HG03196 (cell line): ENCODE data around the gene CRYGD.

Experiments
- ATAC-seq: cut with Tn5 transposase; IDR thresholded peaks from one replicate; pipeline ENCODE4 v1.9.1; 2021; ENCODE audit not compliant: unreplicated experiment

Gene CRYGD

GRCh38 chr2:208090420-208090819 is 33.9 kb downstream of the CRYGD start:
- no peak for ATAC-seq

DNA sequence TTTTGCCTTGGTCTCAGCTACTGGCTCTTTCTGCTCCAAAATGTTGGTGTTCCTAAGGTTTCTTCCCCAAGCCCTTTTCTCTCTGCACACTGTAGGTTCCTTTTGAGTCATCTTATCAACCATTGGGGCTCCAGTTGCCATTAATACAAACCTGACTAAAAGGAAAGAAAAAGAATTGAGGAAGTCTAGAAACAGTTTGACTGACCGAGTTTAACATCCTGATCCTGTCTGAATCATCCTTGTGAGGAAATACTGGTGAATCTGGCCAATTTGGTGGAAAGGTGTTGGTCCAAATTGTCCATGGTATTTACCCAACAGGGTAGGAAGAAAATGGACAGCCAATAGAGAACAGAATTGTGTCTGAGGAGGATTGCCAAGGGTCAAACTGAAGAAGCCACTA is 38.3 kb downstream of the CRYGD start:
- ATAC-seq, result no peak

DNA sequence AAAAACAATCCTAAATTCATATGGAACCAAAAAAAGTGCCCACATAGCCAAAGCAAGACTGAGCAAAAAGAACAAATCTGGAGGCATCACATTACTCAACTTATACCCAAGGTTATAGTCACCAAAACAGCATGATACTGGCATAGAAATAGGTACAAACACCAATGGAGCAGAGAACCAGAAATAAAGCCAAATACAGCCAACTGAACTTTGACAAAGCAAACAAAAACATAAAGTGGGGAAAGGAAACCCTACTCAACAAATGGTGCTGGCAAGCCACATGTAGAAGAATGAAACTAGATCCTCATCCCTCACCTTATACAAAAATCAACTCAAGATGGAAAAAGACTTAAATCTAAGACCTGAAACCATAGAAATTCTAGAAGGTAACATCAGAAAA is 40.5 kb downstream of the CRYGD start:
- no peak for ATAC-seq

DNA sequence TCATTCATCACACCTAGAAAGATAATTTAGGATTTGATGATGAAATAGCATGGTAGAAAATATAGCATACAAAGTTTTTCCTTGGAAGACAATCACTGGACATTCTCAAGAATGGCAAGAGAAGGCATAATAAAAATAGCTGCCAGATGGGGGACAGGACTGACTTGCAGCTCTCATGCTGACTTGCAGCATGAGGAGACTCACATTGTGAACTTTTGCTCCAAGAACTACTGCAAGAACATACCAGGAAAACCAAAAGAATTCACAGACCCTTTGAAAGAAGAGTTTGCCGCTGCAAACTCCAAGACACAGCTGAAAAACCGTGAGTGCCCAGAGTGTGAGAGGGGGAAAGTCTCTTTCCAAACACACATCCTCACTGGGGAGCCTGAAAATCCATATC is 47.0 kb downstream of the CRYGD start:
- ATAC-seq, result no peak

DNA sequence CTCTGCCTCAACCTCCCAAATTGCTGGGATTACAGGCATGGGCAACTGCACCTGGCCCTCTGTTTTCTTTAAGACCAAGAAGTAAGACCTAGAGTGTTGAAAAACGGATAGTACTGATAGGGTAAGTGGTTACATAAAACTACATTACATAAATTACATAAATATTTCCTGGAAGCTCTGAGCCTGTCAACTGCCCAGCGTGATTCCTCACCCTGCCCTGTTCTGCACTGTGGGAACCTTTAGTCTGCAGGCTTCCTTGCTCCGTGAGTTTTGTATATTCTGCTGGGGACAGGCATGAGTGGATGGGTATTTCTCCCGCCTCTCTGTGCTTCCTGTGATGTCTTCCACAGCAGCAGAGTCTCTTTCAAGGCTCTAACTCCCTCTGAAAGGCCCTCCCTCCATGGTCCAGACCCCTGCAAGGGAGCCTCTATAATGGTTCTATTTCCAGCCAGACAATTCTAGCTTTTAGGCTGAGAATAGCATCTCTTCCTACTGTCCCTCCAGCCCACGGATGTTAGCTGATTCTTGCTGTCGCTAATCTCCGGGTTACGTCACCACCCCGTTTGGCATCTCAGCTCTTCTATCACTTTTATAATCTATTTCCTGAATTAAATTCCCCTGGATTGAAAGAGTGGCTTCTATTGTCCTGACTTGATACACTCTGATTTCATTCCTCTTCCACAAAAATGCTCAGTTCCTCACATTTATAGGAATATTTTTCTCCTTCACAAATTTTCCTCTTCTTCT is 49.5 kb downstream of the CRYGD start:
- ATAC-seq, result no peak

GRCh38 chr2:208072250-208072892 is 52.0 kb downstream of the CRYGD start:
- no peak for ATAC-seq
